ENCODE measurements around the gene DTX3. TPM values are rescaled to one million over a fixed set of nuclear protein-coding genes. Genes with fewer than 3 reads are reported as not detected.

Gene DTX3
- total and polyA plus RNA-seq, 4 donors, result 1.1 to 3.2 (median 1.4) TPM

DNA sequence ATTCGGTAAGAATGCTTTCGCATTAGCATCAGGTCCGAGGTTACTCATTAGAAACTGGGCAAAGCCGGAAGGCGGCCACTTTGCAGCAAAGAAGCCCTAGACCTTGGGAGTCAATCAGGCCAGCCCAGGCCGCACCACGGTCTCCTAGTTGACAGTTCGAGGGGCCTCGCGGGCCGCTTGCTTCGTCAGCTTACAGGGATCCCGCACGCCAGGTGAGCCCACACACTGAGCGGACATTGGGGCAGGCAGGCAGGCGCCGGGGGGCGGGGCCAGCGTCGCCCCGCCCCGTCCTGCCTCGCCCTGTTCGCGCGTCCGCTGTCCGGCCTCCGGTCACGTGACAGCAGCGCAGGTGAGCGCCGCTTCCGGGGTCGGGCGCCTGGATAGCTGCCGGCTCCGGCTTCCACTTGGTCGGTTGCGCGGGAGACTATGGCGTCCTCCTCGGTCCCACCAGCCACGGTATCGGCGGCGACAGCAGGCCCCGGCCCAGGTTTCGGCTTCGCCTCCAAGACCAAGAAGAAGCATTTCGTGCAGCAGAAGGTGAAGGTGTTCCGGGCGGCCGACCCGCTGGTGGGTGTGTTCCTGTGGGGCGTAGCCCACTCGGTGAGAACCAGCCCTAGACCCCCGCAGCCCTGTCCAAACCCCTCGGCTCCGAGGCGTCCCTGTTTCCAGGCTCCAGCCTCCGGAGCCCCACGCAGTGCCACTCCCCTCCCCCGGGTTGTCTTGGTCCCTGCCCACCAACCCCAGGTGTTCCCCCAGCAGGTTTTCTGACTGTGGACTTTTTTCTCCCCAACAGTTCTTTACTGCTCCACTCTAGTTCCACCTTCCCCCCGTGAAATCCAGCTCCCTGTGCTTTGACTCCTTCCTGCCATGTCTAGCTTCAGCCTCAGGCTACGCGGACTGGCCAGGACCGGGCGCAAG, 13.5 kb upstream of the DTX3 start, which contains the start of gene PIP4K2C:
TSS of gene PIP4K2C (plus strand) at position 329 of the 918 bp plus-strand sequence. CDS start at position 427, 98 bp downstream.
- Histone ChIP-seq H3K27me3 (ENCODE audit: control insufficient read depth in 4 of 4, insufficient read depth in 4 of 4, low read length in 3 of 4) (no peaks in the 10 kb centered on the region), H3K27ac (ENCODE audit: low read depth in 1 of 2, low read length in 2 of 2) (peak within 1 kb of the TSS; percentile 54 to 55), H3K9ac (ENCODE audit: low read depth in 1 of 2, low read length in 2 of 2) (peak within 1 kb of the TSS; percentile 63 to 76), H3K36me3 (ENCODE audit: control insufficient read depth in 4 of 4, insufficient read depth in 3 of 4, low read depth in 1 of 4, low read length in 3 of 4) (peaks cover 0 to 10% (median 2%) of the 10 kb centered on the region in 4 donors), H3K9me3 (ENCODE audit: control insufficient read depth in 4 of 4, low read length in 3 of 4) (no peaks in the 10 kb centered on the region), H3K4me3 (ENCODE audit: low read depth in 1 of 3, low read length in 3 of 3) (peak within 1 kb of the TSS; percentile 77 to 97 (median 95)), H3K4me1 (ENCODE audit: control insufficient read depth in 4 of 4, insufficient read depth in 4 of 4, low read length in 3 of 4) (peaks cover 6 to 29% (median 18%) of the 10 kb centered on the region in 4 donors)
- peak; percentile 84 for DNase-seq (ENCODE audit: low spot score)
- WGBS, result under 1% methylated on average over 69 of the region's 69 CpGs
- TF ChIP-seq, protein P1, sequence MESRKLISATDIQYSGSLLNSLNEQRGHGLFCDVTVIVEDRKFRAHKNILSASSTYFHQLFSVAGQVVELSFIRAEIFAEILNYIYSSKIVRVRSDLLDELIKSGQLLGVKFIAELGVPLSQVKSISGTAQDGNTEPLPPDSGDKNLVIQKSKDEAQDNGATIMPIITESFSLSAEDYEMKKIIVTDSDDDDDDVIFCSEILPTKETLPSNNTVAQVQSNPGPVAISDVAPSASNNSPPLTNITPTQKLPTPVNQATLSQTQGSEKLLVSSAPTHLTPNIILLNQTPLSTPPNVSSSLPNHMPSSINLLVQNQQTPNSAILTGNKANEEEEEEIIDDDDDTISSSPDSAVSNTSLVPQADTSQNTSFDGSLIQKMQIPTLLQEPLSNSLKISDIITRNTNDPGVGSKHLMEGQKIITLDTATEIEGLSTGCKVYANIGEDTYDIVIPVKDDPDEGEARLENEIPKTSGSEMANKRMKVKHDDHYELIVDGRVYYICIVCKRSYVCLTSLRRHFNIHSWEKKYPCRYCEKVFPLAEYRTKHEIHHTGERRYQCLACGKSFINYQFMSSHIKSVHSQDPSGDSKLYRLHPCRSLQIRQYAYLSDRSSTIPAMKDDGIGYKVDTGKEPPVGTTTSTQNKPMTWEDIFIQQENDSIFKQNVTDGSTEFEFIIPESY (IDR thresholded peaks at IDR 0.05), result no peak
- peak in 1 of 2 donors; percentile 79 for TF ChIP-seq GABPA (IDR thresholded peaks at IDR 0.05 in 1 of 2, conservative IDR thresholded peaks at IDR 0.05 in 1 of 2)
- peak; percentile 3 for TF ChIP-seq YY1 (IDR thresholded peaks at IDR 0.05)
- peak in 1 of 2 donors; percentile 16 for TF ChIP-seq RAD21 (IDR thresholded peaks at IDR 0.05)
- no peak for TF ChIP-seq HNF4G (IDR thresholded peaks at IDR 0.05)

DNA sequence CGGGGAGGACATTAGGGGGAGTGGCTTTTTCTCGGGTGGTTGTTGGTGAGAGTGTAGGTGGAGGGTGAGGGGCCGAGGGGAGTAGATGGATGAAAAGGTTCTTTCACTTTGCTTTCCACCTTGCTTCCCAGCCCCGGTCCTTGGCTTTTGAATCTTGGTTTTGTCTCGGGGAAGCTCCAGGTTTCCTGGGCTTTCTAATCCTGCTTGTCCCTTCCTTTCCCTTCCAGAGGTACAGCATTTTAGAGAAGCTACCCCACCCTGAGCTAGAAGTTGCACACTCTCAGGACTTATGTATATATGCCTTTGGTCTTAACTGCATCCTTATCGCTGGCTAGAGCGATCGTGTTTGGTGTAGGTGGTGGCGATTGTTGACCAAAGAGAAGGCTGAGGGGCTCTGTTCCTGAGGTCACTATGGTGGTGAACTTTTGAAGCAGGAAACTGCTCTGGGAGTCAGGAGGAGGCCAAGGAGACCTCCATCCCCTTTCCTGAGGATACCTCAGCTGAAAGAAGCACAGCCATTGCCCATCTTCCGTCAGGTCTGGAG, 12.8 kb upstream of the DTX3 start:
- peak overlapping the region; percentile 77 to 97 (median 95) for H3K4me3 ChIP-seq (ENCODE audit: low read depth in 1 of 3, low read length in 3 of 3)
- H3K36me3 ChIP-seq (ENCODE audit: control insufficient read depth in 4 of 4, insufficient read depth in 3 of 4, low read depth in 1 of 4, low read length in 3 of 4), result peaks cover 0 to 10% (median 4%) of the 10 kb centered on the region in 4 donors
- peak overlapping the region in 1 of 2 donors; percentile 76 for H3K9ac ChIP-seq (ENCODE audit: low read depth in 1 of 2, low read length in 2 of 2)
- H3K4me1 ChIP-seq (ENCODE audit: control insufficient read depth in 4 of 4, insufficient read depth in 4 of 4, low read length in 3 of 4), result peaks cover 6 to 21% (median 15%) of the 10 kb centered on the region in 4 donors
- WGBS, result 39% methylated on average over 10 of the region's 10 CpGs
- no peak for DNase-seq (ENCODE audit: low spot score)
- no peaks in the 10 kb centered on the region for H3K9me3 ChIP-seq (ENCODE audit: control insufficient read depth in 4 of 4, low read length in 3 of 4)
- no peaks in the 10 kb centered on the region for H3K27me3 ChIP-seq (ENCODE audit: control insufficient read depth in 4 of 4, insufficient read depth in 4 of 4, low read length in 3 of 4)
- no peak for TF ChIP-seq HNF4A (conservative IDR thresholded peaks at IDR 0.05)
- TF ChIP-seq, protein P2, sequence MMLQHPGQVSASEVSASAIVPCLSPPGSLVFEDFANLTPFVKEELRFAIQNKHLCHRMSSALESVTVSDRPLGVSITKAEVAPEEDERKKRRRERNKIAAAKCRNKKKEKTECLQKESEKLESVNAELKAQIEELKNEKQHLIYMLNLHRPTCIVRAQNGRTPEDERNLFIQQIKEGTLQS (IDR thresholded peaks at IDR 0.05), result no peak
- TF ChIP-seq RXRA (IDR thresholded peaks at IDR 0.05), result no peak
- no peak for TF ChIP-seq GABPA (IDR thresholded peaks at IDR 0.05 in 1 of 2, conservative IDR thresholded peaks at IDR 0.05 in 1 of 2)
- TF ChIP-seq, protein P3, sequence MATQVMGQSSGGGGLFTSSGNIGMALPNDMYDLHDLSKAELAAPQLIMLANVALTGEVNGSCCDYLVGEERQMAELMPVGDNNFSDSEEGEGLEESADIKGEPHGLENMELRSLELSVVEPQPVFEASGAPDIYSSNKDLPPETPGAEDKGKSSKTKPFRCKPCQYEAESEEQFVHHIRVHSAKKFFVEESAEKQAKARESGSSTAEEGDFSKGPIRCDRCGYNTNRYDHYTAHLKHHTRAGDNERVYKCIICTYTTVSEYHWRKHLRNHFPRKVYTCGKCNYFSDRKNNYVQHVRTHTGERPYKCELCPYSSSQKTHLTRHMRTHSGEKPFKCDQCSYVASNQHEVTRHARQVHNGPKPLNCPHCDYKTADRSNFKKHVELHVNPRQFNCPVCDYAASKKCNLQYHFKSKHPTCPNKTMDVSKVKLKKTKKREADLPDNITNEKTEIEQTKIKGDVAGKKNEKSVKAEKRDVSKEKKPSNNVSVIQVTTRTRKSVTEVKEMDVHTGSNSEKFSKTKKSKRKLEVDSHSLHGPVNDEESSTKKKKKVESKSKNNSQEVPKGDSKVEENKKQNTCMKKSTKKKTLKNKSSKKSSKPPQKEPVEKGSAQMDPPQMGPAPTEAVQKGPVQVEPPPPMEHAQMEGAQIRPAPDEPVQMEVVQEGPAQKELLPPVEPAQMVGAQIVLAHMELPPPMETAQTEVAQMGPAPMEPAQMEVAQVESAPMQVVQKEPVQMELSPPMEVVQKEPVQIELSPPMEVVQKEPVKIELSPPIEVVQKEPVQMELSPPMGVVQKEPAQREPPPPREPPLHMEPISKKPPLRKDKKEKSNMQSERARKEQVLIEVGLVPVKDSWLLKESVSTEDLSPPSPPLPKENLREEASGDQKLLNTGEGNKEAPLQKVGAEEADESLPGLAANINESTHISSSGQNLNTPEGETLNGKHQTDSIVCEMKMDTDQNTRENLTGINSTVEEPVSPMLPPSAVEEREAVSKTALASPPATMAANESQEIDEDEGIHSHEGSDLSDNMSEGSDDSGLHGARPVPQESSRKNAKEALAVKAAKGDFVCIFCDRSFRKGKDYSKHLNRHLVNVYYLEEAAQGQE (IDR thresholded peaks at IDR 0.05), result no peak
- TF ChIP-seq, protein P1 (IDR thresholded peaks at IDR 0.05), result no peak
- TF ChIP-seq NR2F2 (IDR thresholded peaks at IDR 0.05), result no peak
- TF ChIP-seq, protein P4, sequence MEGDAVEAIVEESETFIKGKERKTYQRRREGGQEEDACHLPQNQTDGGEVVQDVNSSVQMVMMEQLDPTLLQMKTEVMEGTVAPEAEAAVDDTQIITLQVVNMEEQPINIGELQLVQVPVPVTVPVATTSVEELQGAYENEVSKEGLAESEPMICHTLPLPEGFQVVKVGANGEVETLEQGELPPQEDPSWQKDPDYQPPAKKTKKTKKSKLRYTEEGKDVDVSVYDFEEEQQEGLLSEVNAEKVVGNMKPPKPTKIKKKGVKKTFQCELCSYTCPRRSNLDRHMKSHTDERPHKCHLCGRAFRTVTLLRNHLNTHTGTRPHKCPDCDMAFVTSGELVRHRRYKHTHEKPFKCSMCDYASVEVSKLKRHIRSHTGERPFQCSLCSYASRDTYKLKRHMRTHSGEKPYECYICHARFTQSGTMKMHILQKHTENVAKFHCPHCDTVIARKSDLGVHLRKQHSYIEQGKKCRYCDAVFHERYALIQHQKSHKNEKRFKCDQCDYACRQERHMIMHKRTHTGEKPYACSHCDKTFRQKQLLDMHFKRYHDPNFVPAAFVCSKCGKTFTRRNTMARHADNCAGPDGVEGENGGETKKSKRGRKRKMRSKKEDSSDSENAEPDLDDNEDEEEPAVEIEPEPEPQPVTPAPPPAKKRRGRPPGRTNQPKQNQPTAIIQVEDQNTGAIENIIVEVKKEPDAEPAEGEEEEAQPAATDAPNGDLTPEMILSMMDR (IDR thresholded peaks at IDR 0.05; ENCODE audit: low read depth, low read length, missing input control), result no peak
- TF ChIP-seq TAF1 (conservative IDR thresholded peaks at IDR 0.05), result no peak
- no peak for TF ChIP-seq FOXA2 (IDR thresholded peaks at IDR 0.05)
- TF ChIP-seq, protein P5, sequence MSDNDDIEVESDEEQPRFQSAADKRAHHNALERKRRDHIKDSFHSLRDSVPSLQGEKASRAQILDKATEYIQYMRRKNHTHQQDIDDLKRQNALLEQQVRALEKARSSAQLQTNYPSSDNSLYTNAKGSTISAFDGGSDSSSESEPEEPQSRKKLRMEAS (IDR thresholded peaks at IDR 0.05), result no peak
- TF ChIP-seq RAD21 (IDR thresholded peaks at IDR 0.05), result no peak
- TF ChIP-seq EGR1 (IDR thresholded peaks at IDR 0.05; ENCODE audit: low read depth in 2 of 2), result no peak
- no peak for TF ChIP-seq SP1 (IDR thresholded peaks at IDR 0.05)
- TF ChIP-seq YY1 (IDR thresholded peaks at IDR 0.05), result no peak
- no peak for TF ChIP-seq HNF4G (IDR thresholded peaks at IDR 0.05)
- H3K27ac ChIP-seq (ENCODE audit: low read depth in 1 of 2, low read length in 2 of 2), result no peak overlapping the region
